ENCODE data around the gene TRIM24. TPM values are rescaled to one million over a fixed set of nuclear protein-coding genes. Genes with fewer than 3 reads are reported as not detected.

Gene TRIM24
- total RNA-seq, 4 donors from 2014 or later: 13.5 to 21.1 (median 17.7) TPM

GRCh38 chr7:138595454-138595853, 135.4 kb downstream of the TRIM24 start:
- 81 to 87% methylated on average over 2 of the region's 2 CpGs for WGBS, 2 donors
- TF ChIP-seq CTCF (IDR thresholded peaks at IDR 0.05): no peak
- TF ChIP-seq POLR2A (IDR thresholded peaks at IDR 0.05): no peak
- H3K4me3 ChIP-seq (ENCODE audit: low read depth, poor library complexity, severe bottlenecking): no peak overlapping the region
- intact Hi-C loops (cut with DNase I; ENCODE audit: low total_unique reads): no loop called here
- no peak for DNase-seq (ENCODE audit: low spot score in 2 of 2)

GRCh38 chr7:138602451-138602850, 142.4 kb downstream of the TRIM24 start:
- no peak for TF ChIP-seq CTCF (IDR thresholded peaks at IDR 0.05)
- no peak for TF ChIP-seq POLR2A (IDR thresholded peaks at IDR 0.05)
- no peak overlapping the region for H3K4me3 ChIP-seq (ENCODE audit: low read depth, poor library complexity, severe bottlenecking)
- WGBS, 2 donors: 38 to 54% methylated on average over 1 of the region's 1 CpG
- intact Hi-C loops (cut with DNase I; ENCODE audit: low total_unique reads): no loop called here
- no peak for DNase-seq (ENCODE audit: low spot score in 2 of 2)

GRCh38 chr7:138603549-138604318, 143.7 kb downstream of the TRIM24 start:
- intact Hi-C loops (cut with DNase I; ENCODE audit: low total_unique reads): no loop called here
- no peak overlapping the region for H3K4me3 ChIP-seq (ENCODE audit: low read depth, poor library complexity, severe bottlenecking)
- WGBS, 2 donors: 87 to 94% methylated on average over 8 of the region's 8 CpGs
- DNase-seq (ENCODE audit: low spot score in 2 of 2): no peak
- TF ChIP-seq CTCF (IDR thresholded peaks at IDR 0.05) (no peak), POLR2A (IDR thresholded peaks at IDR 0.05) (no peak)

- DNase-seq (ENCODE audit: low spot score in 2 of 2): no peak
- H3K4me3 ChIP-seq (ENCODE audit: low read depth, poor library complexity, severe bottlenecking): no peak overlapping the region
- no peak for TF ChIP-seq POLR2A (IDR thresholded peaks at IDR 0.05)
- no peak for TF ChIP-seq CTCF (IDR thresholded peaks at IDR 0.05)
- intact Hi-C loops (cut with DNase I; ENCODE audit: low total_unique reads): no loop called here
- 92 to 93% methylated on average over 3 of the region's 3 CpGs for WGBS, 2 donors
Observed at GRCh38 chr7:138606236-138606635, 146.2 kb downstream of the TRIM24 start.

- no peak for DNase-seq (ENCODE audit: low spot score in 2 of 2)
- 73 to 78% methylated on average over 11 of the region's 11 CpGs for WGBS, 2 donors
- intact Hi-C loops (cut with DNase I; ENCODE audit: low total_unique reads): no loop called here
- no peak for TF ChIP-seq POLR2A (IDR thresholded peaks at IDR 0.05)
- TF ChIP-seq CTCF (IDR thresholded peaks at IDR 0.05): no peak
- H3K4me3 ChIP-seq (ENCODE audit: low read depth, poor library complexity, severe bottlenecking): no peak overlapping the region
Observed at GRCh38 chr7:138607216-138608126, 147.4 kb downstream of the TRIM24 start.
